GM19099 (cell line): ENCODE measurements around the gene PPFIA1.

Source experiments
- POLR2A ChIP-seq: IDR thresholded peaks from 3 replicates; pipeline ENCODE4 v1.6.1; 2011; ENCODE audit warnings: low read depth; ENCODE audit not compliant: insufficient read length; ENCODE audit errors: extremely low read depth

The PPFIA1 gene

GRCh38 chr11:70377645-70378044 lies 107.2 kb downstream of the PPFIA1 start:
- TF ChIP-seq POLR2A = no peak

- no peak for TF ChIP-seq POLR2A
Observed at GRCh38 chr11:70378506-70379134, 108.1 kb downstream of the PPFIA1 start.

GRCh38 chr11:70381350-70381749 lies 110.9 kb downstream of the PPFIA1 start:
- no peak for TF ChIP-seq POLR2A

GRCh38 chr11:70381872-70382861 lies 111.7 kb downstream of the PPFIA1 start:
- no peak for TF ChIP-seq POLR2A

- TF ChIP-seq POLR2A = no peak
Observed at GRCh38 chr11:70383664-70384565, 113.4 kb downstream of the PPFIA1 start.

GRCh38 chr11:70384566-70385152 lies 114.2 kb downstream of the PPFIA1 start:
- TF ChIP-seq POLR2A = no peak

- TF ChIP-seq POLR2A = no peak
Observed at GRCh38 chr11:70387564-70387963, 117.1 kb downstream of the PPFIA1 start.

- no peak for TF ChIP-seq POLR2A
Observed at GRCh38 chr11:70389201-70389600, 118.7 kb downstream of the PPFIA1 start.

- TF ChIP-seq POLR2A = no peak
Observed at GRCh38 chr11:70394211-70394950, 123.9 kb downstream of the PPFIA1 start.

GRCh38 chr11:70397336-70397982 lies 127.0 kb downstream of the PPFIA1 start:
- no peak for TF ChIP-seq POLR2A

- TF ChIP-seq POLR2A = no peak
Observed at GRCh38 chr11:70397983-70398833, 127.7 kb downstream of the PPFIA1 start, which contains the start of gene CTTN. Gene CTTN, plus strand, starts transcription at chr11:70398529. Its CDS starts 8,769 bp downstream, at chr11:70407298.
